ENCODE measurements around the gene ANAPC1.
"Not testable (repeated sequence)": the region's sequence is repeated elsewhere in the genome, so short reads cannot be mapped to it uniquely, and the experiment has no call there.

ANAPC1 gene

GRCh38 chr2:111883661-111884591 is at the start of gene ANAPC1:
Gene ANAPC1, minus strand, starts transcription at chr2:111884193. Its CDS starts 3,368 bp downstream, at chr2:111880825.
- no peak for FAIRE-seq

GRCh38 chr2:111932841-111933291 is 48.9 kb upstream of the ANAPC1 start:
- FAIRE-seq: no peak

GRCh38 chr2:111930875-111931274 is 46.9 kb upstream of the ANAPC1 start:
- FAIRE-seq: no peak

- FAIRE-seq: no peak
Observed at GRCh38 chr2:111930409-111930808, 46.4 kb upstream of the ANAPC1 start.

- no peak for FAIRE-seq
Observed at GRCh38 chr2:111927723-111928122, 43.7 kb upstream of the ANAPC1 start.

- no peak for FAIRE-seq
Observed at GRCh38 chr2:111924617-111925107, 40.7 kb upstream of the ANAPC1 start.

GRCh38 chr2:111923276-111923804 is 39.3 kb upstream of the ANAPC1 start:
- no peak for FAIRE-seq

GRCh38 chr2:111919794-111920608 is 36.0 kb upstream of the ANAPC1 start:
- FAIRE-seq: no peak

- no peak for FAIRE-seq
Observed at GRCh38 chr2:111919365-111919764, 35.4 kb upstream of the ANAPC1 start.

- no peak for FAIRE-seq
Observed at GRCh38 chr2:111918383-111918806, 34.4 kb upstream of the ANAPC1 start.

- no peak for FAIRE-seq
Observed at GRCh38 chr2:111917106-111917505, 33.1 kb upstream of the ANAPC1 start.

GRCh38 chr2:111912547-111912946 is 28.6 kb upstream of the ANAPC1 start:
- no peak for FAIRE-seq

GRCh38 chr2:111911295-111911977 is 27.4 kb upstream of the ANAPC1 start:
- FAIRE-seq: not testable (repeated sequence)

GRCh38 chr2:111910609-111911277 is 26.8 kb upstream of the ANAPC1 start:
- FAIRE-seq: no peak

- not testable (repeated sequence) for FAIRE-seq
Observed at GRCh38 chr2:111909997-111910396, 26.0 kb upstream of the ANAPC1 start.

- FAIRE-seq: no peak
Observed at GRCh38 chr2:111909079-111909478, 25.1 kb upstream of the ANAPC1 start.

GRCh38 chr2:111908578-111908977 is 24.6 kb upstream of the ANAPC1 start:
- FAIRE-seq: no peak

GRCh38 chr2:111905990-111906735 is 22.2 kb upstream of the ANAPC1 start:
- FAIRE-seq: no peak

GRCh38 chr2:111905475-111905869 is 21.5 kb upstream of the ANAPC1 start:
- FAIRE-seq: not testable (repeated sequence)

GRCh38 chr2:111904726-111905474 is 20.9 kb upstream of the ANAPC1 start:
- no peak for FAIRE-seq
